Ovary (tissue), 3 donors: ENCODE results near the gene TBL1Y.

ENCODE experiments used
- EP300 ChIP-seq: sonication (generic); formaldehyde crosslinking; IDR thresholded peaks from one replicate; pipeline ENCODE4 v1.6.1; 2017; ENCODE audit warnings: antibody characterized with exemption
- TF ChIP-seq, protein P1 (sequence below), 3 donors: fragments of 450-650 bp in 2 of 3; fragments of 200-600 bp in 1 of 3; IDR thresholded peaks; one replicate each; pipeline versions ENCODE4 v1.5.1 to v1.8.0; 2016 to 2022; ENCODE audit warnings: antibody characterized with exemption in 3 of 3, mild to moderate bottlenecking in 1 of 3
- donor health status: DM: no; HTN: no; CAD: no.

DNA sequence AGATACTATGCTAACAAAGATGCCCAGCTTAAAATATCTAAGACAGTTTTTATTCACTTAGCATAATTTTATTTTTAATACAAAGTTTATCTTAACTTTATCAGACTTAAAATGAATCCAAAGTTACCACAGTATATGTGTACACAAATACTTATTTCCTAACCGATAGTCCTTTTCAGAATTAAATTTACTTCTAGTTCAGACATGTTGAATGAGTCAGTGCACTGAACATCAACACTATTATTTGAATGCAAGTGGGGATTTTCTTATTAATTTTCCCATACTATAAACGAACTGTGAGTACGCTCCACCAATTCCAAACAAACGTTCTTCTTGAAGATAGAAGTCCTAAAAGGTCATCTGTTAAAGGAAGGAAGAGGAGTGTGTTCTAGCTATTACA lies 39.5 kb downstream of the TBL1Y start:
- TF ChIP-seq, protein P1, sequence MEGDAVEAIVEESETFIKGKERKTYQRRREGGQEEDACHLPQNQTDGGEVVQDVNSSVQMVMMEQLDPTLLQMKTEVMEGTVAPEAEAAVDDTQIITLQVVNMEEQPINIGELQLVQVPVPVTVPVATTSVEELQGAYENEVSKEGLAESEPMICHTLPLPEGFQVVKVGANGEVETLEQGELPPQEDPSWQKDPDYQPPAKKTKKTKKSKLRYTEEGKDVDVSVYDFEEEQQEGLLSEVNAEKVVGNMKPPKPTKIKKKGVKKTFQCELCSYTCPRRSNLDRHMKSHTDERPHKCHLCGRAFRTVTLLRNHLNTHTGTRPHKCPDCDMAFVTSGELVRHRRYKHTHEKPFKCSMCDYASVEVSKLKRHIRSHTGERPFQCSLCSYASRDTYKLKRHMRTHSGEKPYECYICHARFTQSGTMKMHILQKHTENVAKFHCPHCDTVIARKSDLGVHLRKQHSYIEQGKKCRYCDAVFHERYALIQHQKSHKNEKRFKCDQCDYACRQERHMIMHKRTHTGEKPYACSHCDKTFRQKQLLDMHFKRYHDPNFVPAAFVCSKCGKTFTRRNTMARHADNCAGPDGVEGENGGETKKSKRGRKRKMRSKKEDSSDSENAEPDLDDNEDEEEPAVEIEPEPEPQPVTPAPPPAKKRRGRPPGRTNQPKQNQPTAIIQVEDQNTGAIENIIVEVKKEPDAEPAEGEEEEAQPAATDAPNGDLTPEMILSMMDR (IDR thresholded peaks at IDR 0.05), result no peak
- TF ChIP-seq EP300, result no peak
